Neural crest cell (in vitro differentiated cells): ENCODE data around the gene PSPC1. TPM values are rescaled to one million over a fixed set of nuclear protein-coding genes. Genes with fewer than 3 reads are reported as not detected.
"Not testable (repeated sequence)": the region's sequence is repeated elsewhere in the genome, so short reads cannot be mapped to it uniquely, and the experiment has no call there.

Experiments
- DNase-seq: peaks from one replicate; pipeline ENCODE4 v3.0.0; 2021; ENCODE audit warnings: low read depth, mixed read lengths, low spot score
- H3K27ac Mint-ChIP-seq: one replicate; pipeline ENCODE4 v1.8.0; 2021; ENCODE audit warnings: mild to moderate bottlenecking, mixed read lengths; ENCODE audit not compliant: unreplicated experiment
- H3K27me3 Mint-ChIP-seq: 2 replicates; pipeline ENCODE4 v1.8.0; 2021; ENCODE audit warnings: low read depth, mild to moderate bottlenecking, mixed read lengths
- H3K36me3 Mint-ChIP-seq: 2 replicates; pipeline ENCODE4 v1.8.0; 2021; ENCODE audit warnings: low read depth, mild to moderate bottlenecking, mixed read lengths
- H3K4me1 Mint-ChIP-seq: 2 replicates; pipeline ENCODE4 v1.8.0; 2021; ENCODE audit warnings: mixed read lengths
- H3K4me3 Mint-ChIP-seq: one replicate; pipeline ENCODE4 v1.8.0; 2021; ENCODE audit warnings: mild to moderate bottlenecking, mixed read lengths
- H3K9me3 Mint-ChIP-seq: 2 replicates; pipeline ENCODE4 v1.8.0; 2021; ENCODE audit warnings: mixed read lengths
- total RNA-seq: library from RNA; stranded (reverse); gene quantifications from 2 replicates; pipeline ENCODE4 v1.2.1, GENCODE V29; 2021
- TF ChIP-seq, protein P1 (sequence below): fragments of 200-600 bp; sonication (generic); conservative IDR thresholded peaks from 2 replicates; pipeline ENCODE4 v1.5.0; 2021; ENCODE audit warnings: antibody characterized with exemption, mild to moderate bottlenecking

The PSPC1 gene
- total RNA-seq, 1 donor from 2014 or later, result 85.3 TPM

DNA sequence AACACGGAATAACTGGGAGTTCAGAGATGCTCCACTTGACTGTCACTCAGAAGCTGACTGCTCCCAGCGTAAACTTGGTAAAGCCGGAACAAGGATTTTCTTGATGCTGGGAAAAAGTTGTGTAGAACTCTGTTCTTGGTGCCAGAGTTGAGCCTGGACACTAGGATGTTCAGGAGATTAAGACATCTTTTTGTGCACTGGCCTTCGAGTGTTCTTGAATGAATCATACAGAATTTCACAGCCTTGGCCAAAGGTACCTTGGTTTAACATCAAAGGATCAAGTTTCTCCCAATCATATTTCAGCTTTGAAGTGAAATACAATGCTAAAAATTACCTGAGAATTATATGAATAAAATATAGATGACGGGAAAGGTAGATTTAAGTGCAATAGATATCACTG is 81.8 kb downstream of the PSPC1 start:
- not testable (repeated sequence) for H3K4me3 Mint-ChIP-seq, H3K4me1 Mint-ChIP-seq, DNase-seq, H3K9me3 Mint-ChIP-seq, H3K36me3 Mint-ChIP-seq, H3K27ac Mint-ChIP-seq, H3K27me3 Mint-ChIP-seq

DNA sequence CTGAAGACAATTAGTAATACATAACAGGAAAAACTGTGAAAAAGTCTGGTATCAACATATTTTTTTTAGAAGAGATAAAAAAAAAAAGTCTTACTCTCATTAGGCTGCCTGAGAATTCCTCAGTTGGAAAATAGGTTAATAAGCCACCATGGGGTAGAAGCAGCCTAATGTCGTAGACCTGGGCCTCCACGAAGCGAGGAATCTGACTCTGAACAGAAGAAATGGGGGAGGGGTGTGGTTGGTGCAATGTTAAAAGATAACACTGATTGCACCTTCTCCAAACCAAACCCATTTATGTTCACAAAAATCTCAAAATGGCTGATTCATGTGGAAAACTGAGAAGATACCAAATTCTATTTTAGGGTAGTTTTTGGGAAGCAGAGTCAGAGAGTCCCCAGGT is 86.9 kb downstream of the PSPC1 start:
- Mint-ChIP-seq H3K4me3 (no peak overlapping the region), H3K36me3 (peaks cover 13% of the 10 kb centered on the region), H3K27me3 (no peaks in the 10 kb centered on the region), H3K4me1 (peaks cover 5% of the 10 kb centered on the region), H3K9me3 (peaks cover 8% of the 10 kb centered on the region), H3K27ac (no peak overlapping the region)
- TF ChIP-seq, protein P1, sequence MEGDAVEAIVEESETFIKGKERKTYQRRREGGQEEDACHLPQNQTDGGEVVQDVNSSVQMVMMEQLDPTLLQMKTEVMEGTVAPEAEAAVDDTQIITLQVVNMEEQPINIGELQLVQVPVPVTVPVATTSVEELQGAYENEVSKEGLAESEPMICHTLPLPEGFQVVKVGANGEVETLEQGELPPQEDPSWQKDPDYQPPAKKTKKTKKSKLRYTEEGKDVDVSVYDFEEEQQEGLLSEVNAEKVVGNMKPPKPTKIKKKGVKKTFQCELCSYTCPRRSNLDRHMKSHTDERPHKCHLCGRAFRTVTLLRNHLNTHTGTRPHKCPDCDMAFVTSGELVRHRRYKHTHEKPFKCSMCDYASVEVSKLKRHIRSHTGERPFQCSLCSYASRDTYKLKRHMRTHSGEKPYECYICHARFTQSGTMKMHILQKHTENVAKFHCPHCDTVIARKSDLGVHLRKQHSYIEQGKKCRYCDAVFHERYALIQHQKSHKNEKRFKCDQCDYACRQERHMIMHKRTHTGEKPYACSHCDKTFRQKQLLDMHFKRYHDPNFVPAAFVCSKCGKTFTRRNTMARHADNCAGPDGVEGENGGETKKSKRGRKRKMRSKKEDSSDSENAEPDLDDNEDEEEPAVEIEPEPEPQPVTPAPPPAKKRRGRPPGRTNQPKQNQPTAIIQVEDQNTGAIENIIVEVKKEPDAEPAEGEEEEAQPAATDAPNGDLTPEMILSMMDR, result no peak
- no peak for DNase-seq

DNA sequence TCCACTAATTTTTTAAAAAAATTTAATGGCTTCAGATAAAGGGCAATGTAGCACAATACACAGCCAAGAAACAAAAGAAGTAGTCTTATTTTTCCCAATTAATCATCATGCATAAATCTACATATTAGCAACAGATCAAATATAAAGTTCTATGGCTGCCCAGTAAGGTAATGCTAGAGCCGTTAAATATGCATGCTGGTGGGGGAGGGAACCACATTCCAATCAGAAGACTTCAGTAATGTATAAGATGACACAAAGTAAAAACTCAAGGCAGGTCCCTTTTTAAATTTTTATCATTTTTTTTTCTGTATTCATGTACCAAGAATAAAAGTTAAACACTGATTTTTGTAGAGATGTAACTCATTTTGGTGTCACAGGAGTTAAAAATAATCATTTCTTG is 87.3 kb downstream of the PSPC1 start:
- peaks cover 5% of the 10 kb centered on the region for H3K4me1 Mint-ChIP-seq
- H3K4me3 Mint-ChIP-seq, result no peak overlapping the region

DNA sequence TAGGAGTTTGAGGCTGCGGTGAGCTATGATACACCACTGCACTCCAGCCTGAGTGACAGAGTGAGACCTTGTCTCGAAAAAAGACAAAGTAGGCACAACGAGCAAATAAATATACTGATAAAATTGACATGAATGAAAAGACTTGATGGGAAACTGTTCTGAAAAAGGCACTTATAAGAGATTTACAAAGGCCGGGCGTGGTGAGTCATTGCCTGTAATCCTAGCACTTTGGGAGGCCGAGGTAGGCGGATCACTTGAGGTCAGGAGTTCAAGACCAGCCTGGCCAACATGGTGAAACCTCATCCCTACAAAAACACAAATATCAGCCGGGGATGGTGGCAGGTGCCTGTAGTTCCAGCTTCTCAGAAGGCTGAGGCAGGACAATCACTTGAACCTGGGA is 91.3 kb downstream of the PSPC1 start:
- not testable (repeated sequence) for H3K27me3 Mint-ChIP-seq, DNase-seq, H3K9me3 Mint-ChIP-seq, H3K4me3 Mint-ChIP-seq, H3K4me1 Mint-ChIP-seq, H3K27ac Mint-ChIP-seq
- H3K36me3 Mint-ChIP-seq, result peaks cover 15% of the 10 kb centered on the region

More for the DNA sequence above, 87.3 kb downstream of the PSPC1 start:
- TF ChIP-seq, protein P1, result no peak
- Mint-ChIP-seq H3K27ac (no peak overlapping the region), H3K9me3 (peaks cover 8% of the 10 kb centered on the region), H3K27me3 (no peaks in the 10 kb centered on the region), H3K36me3 (peaks cover 15% of the 10 kb centered on the region)
- DNase-seq, result no peak

DNA sequence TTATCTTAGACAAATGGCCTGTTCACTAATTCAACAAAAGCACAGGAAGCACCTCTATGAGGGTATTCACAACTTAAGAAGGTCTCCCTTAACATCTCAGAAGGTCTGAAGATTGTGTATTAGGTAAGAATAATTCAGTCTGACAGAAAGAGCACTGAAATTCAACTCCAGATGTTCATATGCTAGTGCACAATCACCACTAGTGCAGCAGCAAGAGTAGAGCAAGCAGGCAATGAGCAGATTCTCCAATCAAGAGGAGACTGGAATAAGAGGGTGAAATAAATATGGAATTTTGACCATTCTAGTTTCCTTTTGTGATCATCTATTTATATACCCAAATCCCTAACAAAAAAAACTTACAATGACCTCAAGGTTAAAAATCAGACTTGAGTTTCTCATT is 97.3 kb downstream of the PSPC1 start:
- no peak for DNase-seq
- Mint-ChIP-seq H3K4me1 (peaks cover 5% of the 10 kb centered on the region), H3K27me3 (no peaks in the 10 kb centered on the region), H3K9me3 (no peaks in the 10 kb centered on the region), H3K27ac (no peak overlapping the region), H3K4me3 (no peak overlapping the region), H3K36me3 (no peaks in the 10 kb centered on the region)
- TF ChIP-seq, protein P1, result no peak

DNA sequence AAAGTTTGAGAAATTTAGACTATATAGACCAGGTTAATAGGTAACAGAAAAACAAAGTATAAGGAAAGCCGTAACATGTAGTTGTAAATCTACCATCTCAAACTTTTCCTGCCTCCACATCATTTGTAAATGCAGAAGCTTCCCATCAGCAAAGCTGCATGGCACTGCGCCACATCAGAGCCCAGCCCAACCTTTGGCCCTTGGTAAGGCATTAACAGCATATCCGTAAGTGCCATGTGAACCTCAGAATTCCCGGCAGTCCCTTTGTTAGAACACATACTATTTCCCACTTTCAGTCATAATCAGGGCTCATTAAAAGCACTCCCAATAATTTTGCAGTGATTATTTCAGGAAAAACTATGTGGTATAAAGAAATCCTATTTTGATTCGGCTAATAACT is 97.7 kb downstream of the PSPC1 start:
- H3K27ac Mint-ChIP-seq, result no peak overlapping the region
- no peak for DNase-seq
- H3K4me3 Mint-ChIP-seq, result no peak overlapping the region
- no peaks in the 10 kb centered on the region for H3K27me3 Mint-ChIP-seq
- TF ChIP-seq, protein P1, result no peak
- H3K9me3 Mint-ChIP-seq, result no peaks in the 10 kb centered on the region
- H3K36me3 Mint-ChIP-seq, result no peaks in the 10 kb centered on the region
- peaks cover 5% of the 10 kb centered on the region for H3K4me1 Mint-ChIP-seq

DNA sequence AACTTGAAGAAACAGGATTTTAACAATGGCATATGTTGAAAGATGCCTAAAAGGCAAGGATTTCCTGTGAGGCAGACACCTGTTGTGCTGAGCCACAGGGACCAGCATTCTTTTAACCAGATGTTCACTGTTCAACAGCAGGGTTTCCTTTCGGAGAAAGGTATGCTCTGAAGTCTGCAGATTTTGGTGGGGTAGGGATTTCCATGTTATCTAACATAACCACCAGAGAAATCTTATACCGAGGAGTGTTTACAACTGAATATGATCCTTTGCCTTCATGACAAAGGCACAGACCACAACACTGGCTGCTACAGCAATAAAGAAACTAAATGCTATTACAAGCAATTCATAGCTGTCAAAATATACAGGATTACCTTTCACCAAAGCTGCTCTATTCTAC is 101.2 kb downstream of the PSPC1 start:
- no peaks in the 10 kb centered on the region for H3K36me3 Mint-ChIP-seq
- peaks cover 5% of the 10 kb centered on the region for H3K4me1 Mint-ChIP-seq
- DNase-seq, result no peak

More for the DNA sequence above, 101.2 kb downstream of the PSPC1 start:
- TF ChIP-seq, protein P1, result no peak
- H3K27me3 Mint-ChIP-seq, result no peaks in the 10 kb centered on the region
- H3K27ac Mint-ChIP-seq, result no peak overlapping the region
- H3K9me3 Mint-ChIP-seq, result no peaks in the 10 kb centered on the region
- H3K4me3 Mint-ChIP-seq, result no peak overlapping the region
